ENCODE results near the gene BPIFB2. TPM values are rescaled to one million over a fixed set of nuclear protein-coding genes. Genes with fewer than 3 reads are reported as not detected.

Gene BPIFB2
- total RNA-seq, 1 experiment from 2014 or later, result 0.15 TPM

GRCh38 chr20:33025318-33025876 lies 17.9 kb downstream of the BPIFB2 start:
- Histone ChIP-seq H3K79me2 (ENCODE audit: insufficient read depth, low read length) (no peaks in the 10 kb centered on the region), H3K4me3 (replicated peaks in 1 of 2; ENCODE audit: low read depth in 1 of 2, low read length in 2 of 2) (no peak overlapping the region), H3K9ac (ENCODE audit: low read length) (no peak overlapping the region), H3K9me3 (ENCODE audit: control insufficient read depth in 1 of 2, insufficient read depth in 1 of 2, low read depth in 1 of 2, low read length in 2 of 2) (no peaks in the 10 kb centered on the region; a peak in 1 of 4 replicates), H3K27me3 (ENCODE audit: insufficient read depth, low read length) (peaks cover 29% of the 10 kb centered on the region; the same call in 1 of the 2 replicates), H4K20me1 (ENCODE audit: insufficient read depth) (no peaks in the 10 kb centered on the region), H2AFZ (ENCODE audit: low read depth, low read length, poor library complexity, severe bottlenecking) (no peak overlapping the region), H3K27ac (ENCODE audit: low read depth, low read length) (no peak overlapping the region), H3K9me2 (ENCODE audit: insufficient read depth) (no peaks in the 10 kb centered on the region), H3K4me2 (ENCODE audit: low read length) (no peak overlapping the region), H3K4me1 (ENCODE audit: control insufficient read depth in 1 of 2, insufficient read depth in 2 of 2, low read length in 2 of 2) (no peaks in the 10 kb centered on the region), H3K36me3 (ENCODE audit: control insufficient read depth in 1 of 2, insufficient read depth in 2 of 2, low read length in 2 of 2) (no peaks in the 10 kb centered on the region)
- RAD21 ChIA-PET (ENCODE audit: low non-redundant PET in 1 of 2, low total read pairs in 2 of 2, uncharacterized antibody in 2 of 2, unreplicated experiment in 2 of 2), result no interaction called here
- POLR2A ChIA-PET, result no interaction called here
- DNase-seq (ENCODE audit: low read depth, low spot score), result no peak
- no peak for ATAC-seq
- intact Hi-C loops (cut with micrococcal nuclease), result no loop called here
- CTCF ChIA-PET, result no interaction called here
- BruUV-seq (replicated peaks), result no TSS peak
- TF ChIP-seq SIN3A (IDR thresholded peaks at IDR 0.05; ENCODE audit: low read depth) (no peak), CEBPB (IDR thresholded peaks at IDR 0.05; ENCODE audit: low read depth) (no peak), CBX3 (IDR thresholded peaks at IDR 0.05; ENCODE audit: low read depth) (no peak), TCF7L2 (IDR thresholded peaks at IDR 0.05; ENCODE audit: borderline replicate concordance, extremely low read depth, insufficient read depth, insufficient read length) (no peak), EGR1 (IDR thresholded peaks at IDR 0.05; ENCODE audit: low read depth) (no peak), EZH2 (IDR thresholded peaks at IDR 0.05) (no peak), SRF (IDR thresholded peaks at IDR 0.05; ENCODE audit: low read depth) (no peak), RAD21 (IDR thresholded peaks at IDR 0.05; ENCODE audit: low read depth) (no peak), YY1 (IDR thresholded peaks at IDR 0.05; ENCODE audit: extremely low read depth, insufficient replicate concordance, low read depth, low read length) (no peak), EZH2phosphoT487 (IDR thresholded peaks at IDR 0.05; ENCODE audit: borderline replicate concordance) (no peak), ELF1 (IDR thresholded peaks at IDR 0.05; ENCODE audit: borderline replicate concordance, low read depth) (no peak), JUND (IDR thresholded peaks at IDR 0.05) (no peak), SP1 (IDR thresholded peaks at IDR 0.05; ENCODE audit: low read depth) (no peak), ZBTB33 (IDR thresholded peaks at IDR 0.05; ENCODE audit: extremely low read depth, insufficient replicate concordance, low read length) (no peak), POLR2A (IDR thresholded peaks at IDR 0.05; ENCODE audit: borderline replicate concordance, extremely low read depth, insufficient read depth, insufficient read length) (no peak)
- TF ChIP-seq, protein P1, sequence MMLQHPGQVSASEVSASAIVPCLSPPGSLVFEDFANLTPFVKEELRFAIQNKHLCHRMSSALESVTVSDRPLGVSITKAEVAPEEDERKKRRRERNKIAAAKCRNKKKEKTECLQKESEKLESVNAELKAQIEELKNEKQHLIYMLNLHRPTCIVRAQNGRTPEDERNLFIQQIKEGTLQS (IDR thresholded peaks at IDR 0.05), result no peak

Data from HCT116 (cell line).